ENCODE results near the gene SH3TC1. TPM values are rescaled to one million over a fixed set of nuclear protein-coding genes. Genes with fewer than 3 reads are reported as not detected.

The SH3TC1 gene
- total and polyA plus RNA-seq, 10 donors, result 23.3 to 157 (median 62.0) TPM

DNA sequence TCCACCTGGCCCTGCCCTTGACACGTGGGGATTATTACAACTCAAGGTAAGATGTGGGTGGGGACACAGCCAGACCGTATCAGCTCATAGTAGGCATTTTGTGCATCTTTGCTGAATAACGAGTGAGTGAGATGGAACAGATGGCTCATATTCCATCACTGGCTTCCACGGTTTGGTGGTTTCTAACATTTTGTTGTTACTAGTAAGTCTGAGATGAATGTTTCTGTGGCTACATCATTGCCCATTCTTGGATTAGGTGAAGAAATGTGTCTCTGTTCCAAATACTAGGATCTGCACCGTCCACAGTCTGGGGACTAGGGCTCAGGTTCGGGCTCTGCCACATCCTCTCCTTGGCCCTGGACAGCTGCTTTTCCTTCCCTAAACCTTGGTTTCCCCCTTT is 44.0 kb upstream of the SH3TC1 start:
- TF ChIP-seq, protein P1, sequence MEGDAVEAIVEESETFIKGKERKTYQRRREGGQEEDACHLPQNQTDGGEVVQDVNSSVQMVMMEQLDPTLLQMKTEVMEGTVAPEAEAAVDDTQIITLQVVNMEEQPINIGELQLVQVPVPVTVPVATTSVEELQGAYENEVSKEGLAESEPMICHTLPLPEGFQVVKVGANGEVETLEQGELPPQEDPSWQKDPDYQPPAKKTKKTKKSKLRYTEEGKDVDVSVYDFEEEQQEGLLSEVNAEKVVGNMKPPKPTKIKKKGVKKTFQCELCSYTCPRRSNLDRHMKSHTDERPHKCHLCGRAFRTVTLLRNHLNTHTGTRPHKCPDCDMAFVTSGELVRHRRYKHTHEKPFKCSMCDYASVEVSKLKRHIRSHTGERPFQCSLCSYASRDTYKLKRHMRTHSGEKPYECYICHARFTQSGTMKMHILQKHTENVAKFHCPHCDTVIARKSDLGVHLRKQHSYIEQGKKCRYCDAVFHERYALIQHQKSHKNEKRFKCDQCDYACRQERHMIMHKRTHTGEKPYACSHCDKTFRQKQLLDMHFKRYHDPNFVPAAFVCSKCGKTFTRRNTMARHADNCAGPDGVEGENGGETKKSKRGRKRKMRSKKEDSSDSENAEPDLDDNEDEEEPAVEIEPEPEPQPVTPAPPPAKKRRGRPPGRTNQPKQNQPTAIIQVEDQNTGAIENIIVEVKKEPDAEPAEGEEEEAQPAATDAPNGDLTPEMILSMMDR (IDR thresholded peaks at IDR 0.05 in 8 of 11, conservative IDR thresholded peaks at IDR 0.05 in 3 of 11), result no peak
- TF ChIP-seq POLR2AphosphoS5 (IDR thresholded peaks at IDR 0.05) (no peak), POLR2A (IDR thresholded peaks at IDR 0.05) (no peak)
- no peak for DNase-seq
- Histone ChIP-seq H3K4me1 (peaks cover 6 to 90% (median 47%) of the 10 kb centered on the region in 6 donors), H3K4me3 (no peak overlapping the region), H3K36me3 (no peaks in the 10 kb centered on the region), H3K27ac (peak overlapping the region in 4 of 8 donors; percentile 36 to 85 (median 66)), H3K27me3 (replicated peaks in 1 of 7) (peaks cover 0 to 22% (median 12%) of the 10 kb centered on the region in 7 donors), H3K9me3 (no peaks in the 10 kb centered on the region)
- intact Hi-C loops (cut with DNase I; ENCODE audit: low total_unique reads), result no loop called here
- 60 to 83% (median 70%) methylated on average over 6 of the region's 6 CpGs for WGBS, 5 donors

- Histone ChIP-seq H3K27me3 (replicated peaks in 1 of 7) (peaks cover 0 to 22% (median 12%) of the 10 kb centered on the region in 7 donors), H3K4me3 (peak overlapping the region in 2 of 8 donors; percentile 78 to 95), H3K36me3 (no peaks in the 10 kb centered on the region), H3K9me3 (no peaks in the 10 kb centered on the region), H3K4me1 (peaks cover 6 to 90% (median 46%) of the 10 kb centered on the region in 6 donors), H3K27ac (peak overlapping the region in 4 of 8 donors; percentile 55 to 85 (median 76))
- no peak for TF ChIP-seq POLR2A (IDR thresholded peaks at IDR 0.05)
- TF ChIP-seq, protein P1 (IDR thresholded peaks at IDR 0.05 in 8 of 11, conservative IDR thresholded peaks at IDR 0.05 in 3 of 11), result no peak
- no peak for TF ChIP-seq POLR2AphosphoS5 (IDR thresholded peaks at IDR 0.05)
- DNase-seq, result peak; percentile 69
- WGBS, 5 donors, result 76 to 83% (median 80%) methylated on average over 11 to 14 of the region's 14 CpGs
- intact Hi-C loops (cut with DNase I; ENCODE audit: low total_unique reads), result no loop called here
Measured at GRCh38 chr4:8155660-8156421, 43.2 kb upstream of the SH3TC1 start.

GRCh38 chr4:8156617-8157016 is 42.5 kb upstream of the SH3TC1 start:
- Histone ChIP-seq H3K36me3 (no peaks in the 10 kb centered on the region), H3K4me1 (peaks cover 6 to 82% (median 41%) of the 10 kb centered on the region in 6 donors), H3K27ac (peak overlapping the region in 6 of 8 donors; percentile 4 to 85 (median 75)), H3K9me3 (no peaks in the 10 kb centered on the region), H3K4me3 (peak overlapping the region in 7 of 8 donors; percentile 78 to 99 (median 94)), H3K27me3 (replicated peaks in 1 of 7) (peaks cover 0 to 22% (median 12%) of the 10 kb centered on the region in 7 donors)
- peak; percentile 78 for DNase-seq
- 43 to 70% (median 67%) methylated on average over 4 to 8 of the region's 8 CpGs for whole genome bisulfite sequencing, 5 donors
- intact Hi-C loops (cut with DNase I; ENCODE audit: low total_unique reads), result no loop called here
- TF ChIP-seq POLR2AphosphoS5 (IDR thresholded peaks at IDR 0.05) (peak; percentile 40 to 60 (median 59)), POLR2A (IDR thresholded peaks at IDR 0.05) (no peak)

DNA sequence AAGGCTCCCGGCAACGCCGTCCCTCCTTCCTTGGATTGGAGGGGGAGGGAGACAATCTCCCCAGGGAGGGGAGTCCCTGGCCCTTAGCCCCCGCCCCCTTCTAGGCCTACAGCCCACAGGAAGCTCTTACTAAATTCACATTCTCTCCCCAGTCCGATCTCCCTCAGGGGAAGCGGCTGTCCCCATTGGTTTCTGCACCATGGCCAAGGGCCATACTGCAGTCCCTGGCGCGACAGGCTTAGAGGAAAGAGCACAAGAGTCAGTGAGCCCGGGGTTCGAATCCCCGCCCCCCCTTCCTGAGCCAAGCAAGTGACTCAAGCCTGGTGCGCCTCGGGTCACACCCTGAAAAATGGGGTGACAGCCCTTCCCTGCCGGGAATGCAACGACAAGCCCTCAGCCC is 41.6 kb upstream of the SH3TC1 start:
- no peak for DNase-seq
- Histone ChIP-seq H3K27ac (peak overlapping the region; percentile 27 to 85 (median 74)), H3K9me3 (no peaks in the 10 kb centered on the region), H3K36me3 (no peaks in the 10 kb centered on the region), H3K4me3 (peak overlapping the region; percentile 78 to 99 (median 94)), H3K4me1 (peaks cover 6 to 77% (median 40%) of the 10 kb centered on the region in 6 donors), H3K27me3 (replicated peaks in 1 of 7) (peaks cover 0 to 22% (median 12%) of the 10 kb centered on the region in 7 donors)
- WGBS, 5 donors, result 21 to 32% (median 27%) methylated on average over 11 to 15 of the region's 15 CpGs
- intact Hi-C loops (cut with DNase I; ENCODE audit: low total_unique reads), result no loop called here
- TF ChIP-seq POLR2AphosphoS5 (IDR thresholded peaks at IDR 0.05) (peak in 2 of 3 donors; percentile 47 to 50), POLR2A (IDR thresholded peaks at IDR 0.05) (no peak)
